ENCODE data around the gene USHBP1. TPM values are rescaled to one million over a fixed set of nuclear protein-coding genes. Genes with fewer than 3 reads are reported as not detected.

USHBP1 gene
- total and polyA plus RNA-seq, 2 donors (not counting 1 experiment from before 2014, with no cell fraction given): not detected

GRCh38 chr19:17245535-17245984, 19.0 kb downstream of the USHBP1 start, which contains the start of gene NR2F6:
Gene NR2F6 (minus strand): TSS chr19:17245919. CDS start chr19:17245220, 699 bp downstream.
- H3K9ac ChIP-seq (ENCODE audit: insufficient read depth, low read length): peak within 1 kb of the TSS; percentile 52
- H3K4me1 ChIP-seq (ENCODE audit: control insufficient read depth, extremely low read depth, insufficient read depth, low read length): peaks cover 9% of the 10 kb centered on the region
- no peaks in the 10 kb centered on the region for H3K36me3 ChIP-seq (ENCODE audit: control insufficient read depth, insufficient read depth, low read length)
- H2AFZ ChIP-seq (ENCODE audit: low read length): peak within 1 kb of the TSS; percentile 39
- TF ChIP-seq EZH2 (IDR thresholded peaks at IDR 0.05; ENCODE audit: low read length, missing control alignments): no peak
- TF ChIP-seq, protein P1, sequence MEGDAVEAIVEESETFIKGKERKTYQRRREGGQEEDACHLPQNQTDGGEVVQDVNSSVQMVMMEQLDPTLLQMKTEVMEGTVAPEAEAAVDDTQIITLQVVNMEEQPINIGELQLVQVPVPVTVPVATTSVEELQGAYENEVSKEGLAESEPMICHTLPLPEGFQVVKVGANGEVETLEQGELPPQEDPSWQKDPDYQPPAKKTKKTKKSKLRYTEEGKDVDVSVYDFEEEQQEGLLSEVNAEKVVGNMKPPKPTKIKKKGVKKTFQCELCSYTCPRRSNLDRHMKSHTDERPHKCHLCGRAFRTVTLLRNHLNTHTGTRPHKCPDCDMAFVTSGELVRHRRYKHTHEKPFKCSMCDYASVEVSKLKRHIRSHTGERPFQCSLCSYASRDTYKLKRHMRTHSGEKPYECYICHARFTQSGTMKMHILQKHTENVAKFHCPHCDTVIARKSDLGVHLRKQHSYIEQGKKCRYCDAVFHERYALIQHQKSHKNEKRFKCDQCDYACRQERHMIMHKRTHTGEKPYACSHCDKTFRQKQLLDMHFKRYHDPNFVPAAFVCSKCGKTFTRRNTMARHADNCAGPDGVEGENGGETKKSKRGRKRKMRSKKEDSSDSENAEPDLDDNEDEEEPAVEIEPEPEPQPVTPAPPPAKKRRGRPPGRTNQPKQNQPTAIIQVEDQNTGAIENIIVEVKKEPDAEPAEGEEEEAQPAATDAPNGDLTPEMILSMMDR (conservative IDR thresholded peaks at IDR 0.05 in 1 of 2, IDR thresholded peaks at IDR 0.05 in 1 of 2; ENCODE audit: low read depth in 1 of 2, low read length in 2 of 2): no peak
- DNase-seq (ENCODE audit: low read depth in 2 of 2): no peak
- peak within 1 kb of the TSS; percentile 93 for H3K4me2 ChIP-seq (ENCODE audit: extremely low read depth, insufficient read depth, low read length)
- no peaks in the 10 kb centered on the region for H3K9me3 ChIP-seq (ENCODE audit: control insufficient read depth, insufficient read depth, low read depth, low read length)
- H3K27me3 ChIP-seq (ENCODE audit: control insufficient read depth, insufficient read depth, low read length): no peaks in the 10 kb centered on the region
- H3K79me2 ChIP-seq (ENCODE audit: control insufficient read depth, insufficient read depth, low read length): peaks cover 37% of the 10 kb centered on the region
- H3K27ac ChIP-seq (ENCODE audit: insufficient read depth, low read length): peak within 1 kb of the TSS; percentile 67
- H3K4me3 ChIP-seq (replicated peaks in 1 of 4; ENCODE audit: control extremely low read depth in 1 of 4, insufficient read depth in 1 of 4, low read depth in 3 of 4, low read length in 4 of 4): peak within 1 kb of the TSS; percentile 74 to 84 (median 80)
- H4K20me1 ChIP-seq (ENCODE audit: control insufficient read depth, extremely low read depth, insufficient read depth, low read length): no peaks in the 10 kb centered on the region

GRCh38 chr19:17244618-17245534, 19.7 kb downstream of the USHBP1 start:
- Histone ChIP-seq H3K79me2 (ENCODE audit: control insufficient read depth, insufficient read depth, low read length) (peaks cover 40% of the 10 kb centered on the region), H2AFZ (ENCODE audit: low read length) (no peak overlapping the region), H3K9ac (ENCODE audit: insufficient read depth, low read length) (peak overlapping the region; percentile 52), H3K4me1 (ENCODE audit: control insufficient read depth, extremely low read depth, insufficient read depth, low read length) (peaks cover 9% of the 10 kb centered on the region), H3K36me3 (ENCODE audit: control insufficient read depth, insufficient read depth, low read length) (peaks cover 3% of the 10 kb centered on the region), H3K27ac (ENCODE audit: insufficient read depth, low read length) (peak overlapping the region; percentile 61), H3K4me2 (ENCODE audit: extremely low read depth, insufficient read depth, low read length) (peak overlapping the region; percentile 93), H3K9me3 (ENCODE audit: control insufficient read depth, insufficient read depth, low read depth, low read length) (no peaks in the 10 kb centered on the region), H3K4me3 (replicated peaks in 1 of 4; ENCODE audit: control extremely low read depth in 1 of 4, insufficient read depth in 1 of 4, low read depth in 3 of 4, low read length in 4 of 4) (peak overlapping the region; percentile 74 to 84 (median 80)), H4K20me1 (ENCODE audit: control insufficient read depth, extremely low read depth, insufficient read depth, low read length) (no peaks in the 10 kb centered on the region), H3K27me3 (ENCODE audit: control insufficient read depth, insufficient read depth, low read length) (no peaks in the 10 kb centered on the region)
- TF ChIP-seq, protein P1 (conservative IDR thresholded peaks at IDR 0.05 in 1 of 2, IDR thresholded peaks at IDR 0.05 in 1 of 2; ENCODE audit: low read depth in 1 of 2, low read length in 2 of 2): no peak
- TF ChIP-seq EZH2 (IDR thresholded peaks at IDR 0.05; ENCODE audit: low read length, missing control alignments): no peak
- no peak for DNase-seq (ENCODE audit: low read depth in 2 of 2)

DNA sequence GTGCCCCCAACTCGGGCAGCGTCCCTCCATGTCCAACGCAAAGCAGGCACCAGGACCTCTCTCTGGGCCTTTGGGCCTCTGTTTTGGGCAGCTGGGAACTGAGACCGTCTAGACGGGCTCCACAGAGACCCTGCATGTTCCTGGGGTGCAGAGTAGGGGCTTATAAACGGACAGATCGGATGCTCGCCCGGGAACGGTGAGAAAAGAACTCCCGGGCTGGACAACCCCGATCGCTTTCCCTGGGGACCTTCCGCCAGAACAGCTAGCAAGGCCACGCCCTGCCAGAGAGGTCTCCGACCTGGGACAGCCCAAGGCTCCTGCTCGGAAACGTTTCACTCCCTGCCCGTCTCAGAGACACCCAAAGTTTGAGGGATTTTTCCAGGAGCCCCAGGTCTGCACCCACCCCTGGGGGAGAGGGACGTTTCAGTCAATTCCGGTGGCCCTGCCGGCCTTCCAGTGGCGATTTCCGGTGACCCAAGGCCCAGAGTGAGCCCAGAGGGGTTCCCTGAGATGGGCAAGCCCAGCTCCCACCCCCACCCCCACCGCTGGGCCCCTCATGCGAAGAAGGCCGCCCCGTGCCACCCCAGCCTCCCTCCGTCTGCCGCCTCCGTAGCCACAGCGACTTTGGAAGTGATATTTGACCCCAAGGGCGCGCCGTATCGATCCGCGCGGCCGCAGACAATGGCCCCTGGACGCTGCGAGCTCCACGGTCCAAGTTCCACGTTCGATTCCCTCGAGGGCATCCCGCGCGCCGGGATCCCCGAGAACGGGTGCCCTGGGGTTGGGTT, 20.5 kb downstream of the USHBP1 start:
- Histone ChIP-seq H3K79me2 (ENCODE audit: control insufficient read depth, insufficient read depth, low read length) (peaks cover 40% of the 10 kb centered on the region), H2AFZ (ENCODE audit: low read length) (peak overlapping the region; percentile 59), H3K27me3 (ENCODE audit: control insufficient read depth, insufficient read depth, low read length) (no peaks in the 10 kb centered on the region), H4K20me1 (ENCODE audit: control insufficient read depth, extremely low read depth, insufficient read depth, low read length) (no peaks in the 10 kb centered on the region), H3K4me3 (replicated peaks in 1 of 4; ENCODE audit: control extremely low read depth in 1 of 4, insufficient read depth in 1 of 4, low read depth in 3 of 4, low read length in 4 of 4) (peak overlapping the region; percentile 74 to 84 (median 80)), H3K27ac (ENCODE audit: insufficient read depth, low read length) (peak overlapping the region; percentile 61), H3K4me1 (ENCODE audit: control insufficient read depth, extremely low read depth, insufficient read depth, low read length) (peaks cover 9% of the 10 kb centered on the region), H3K9ac (ENCODE audit: insufficient read depth, low read length) (peak overlapping the region; percentile 52), H3K36me3 (ENCODE audit: control insufficient read depth, insufficient read depth, low read length) (peaks cover 3% of the 10 kb centered on the region), H3K4me2 (ENCODE audit: extremely low read depth, insufficient read depth, low read length) (peak overlapping the region; percentile 93), H3K9me3 (ENCODE audit: control insufficient read depth, insufficient read depth, low read depth, low read length) (no peaks in the 10 kb centered on the region)
- TF ChIP-seq, protein P1 (conservative IDR thresholded peaks at IDR 0.05 in 1 of 2, IDR thresholded peaks at IDR 0.05 in 1 of 2; ENCODE audit: low read depth in 1 of 2, low read length in 2 of 2): no peak
- TF ChIP-seq EZH2 (IDR thresholded peaks at IDR 0.05; ENCODE audit: low read length, missing control alignments): no peak
- peak in 1 of 2 donors; percentile 38 for DNase-seq (ENCODE audit: low read depth in 2 of 2)

Data from fibroblast of lung (primary cell).